ENCODE data around the gene FGR.

The FGR gene

DNA sequence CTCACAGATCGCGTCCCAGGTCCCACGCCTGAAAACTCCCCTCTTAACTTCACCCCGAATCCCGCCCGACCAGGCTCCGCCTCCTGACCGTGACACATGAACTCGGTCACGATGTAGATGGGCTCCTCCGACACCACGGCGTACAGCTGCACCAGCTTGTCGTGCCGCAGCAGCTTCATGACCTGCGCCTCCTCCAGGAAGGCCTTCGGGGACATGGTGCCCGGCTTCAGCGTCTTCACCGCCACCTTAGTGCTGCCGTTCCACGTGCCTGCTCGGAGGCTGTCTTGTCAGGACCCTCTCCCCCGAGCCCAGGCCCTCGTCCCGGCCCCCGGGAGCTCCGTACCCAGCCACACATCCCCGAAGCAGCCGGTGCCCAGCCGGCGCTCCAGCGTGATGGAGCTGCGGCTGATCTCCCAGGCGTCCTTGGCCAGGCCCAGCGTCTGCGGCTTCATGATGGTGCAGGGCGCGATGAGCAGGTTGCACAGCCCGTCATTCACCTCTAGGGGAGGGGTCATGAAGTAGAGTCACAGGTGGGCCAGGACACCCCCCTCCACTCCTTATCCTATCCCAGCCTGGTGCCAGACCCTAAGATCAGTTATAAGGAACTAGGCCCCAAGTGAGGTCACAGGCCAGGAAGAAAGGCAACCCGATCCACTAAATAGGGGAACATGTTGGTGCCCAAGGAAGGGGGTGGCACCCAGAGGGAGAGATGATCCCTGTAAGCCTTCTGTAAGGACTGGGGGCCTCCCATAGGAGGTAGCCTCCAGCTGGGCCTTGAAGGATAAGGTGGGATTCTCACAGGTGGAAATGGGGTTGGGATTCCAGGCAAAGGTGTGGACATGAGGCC is 19.4 kb downstream of the FGR start:
- no peak for DNase-seq

DNA sequence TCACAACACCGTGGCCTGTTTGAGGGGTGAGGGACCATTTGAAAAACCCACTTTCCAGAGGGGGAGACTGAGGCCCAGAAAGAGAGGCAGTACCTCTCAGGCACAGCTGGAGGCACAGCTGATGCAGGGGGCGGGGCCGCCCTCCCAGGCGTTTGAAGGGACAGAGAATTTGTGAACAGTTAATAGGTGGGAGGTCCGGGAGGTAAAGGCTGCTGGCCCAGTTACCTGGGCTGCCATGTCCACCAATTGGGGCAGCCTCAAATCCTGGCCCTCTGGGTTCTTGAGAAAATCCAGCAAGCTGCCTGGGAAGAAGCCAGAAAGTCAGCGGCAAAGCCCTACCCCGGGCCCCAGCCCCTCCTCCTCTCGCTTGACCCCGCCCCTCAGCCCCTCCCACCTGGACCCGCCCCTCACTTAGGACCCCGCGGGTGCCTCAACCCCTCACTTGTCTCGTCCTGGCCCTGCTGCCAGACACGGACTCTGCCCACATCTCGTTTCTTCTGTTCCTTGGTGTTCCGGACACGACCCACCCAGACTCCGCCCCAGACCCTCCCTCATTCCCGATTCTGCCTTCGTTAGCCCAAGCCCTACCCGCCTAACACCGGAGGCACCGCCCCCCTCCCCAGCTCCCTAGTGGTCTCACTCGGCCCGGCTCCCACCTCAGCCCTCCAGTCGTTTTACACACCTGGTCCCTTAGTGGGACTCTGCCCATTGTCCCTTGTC is 20.2 kb downstream of the FGR start:
- DNase-seq = no peak

- no peak for DNase-seq
Measured at GRCh38 chr1:27614043-27614624, 20.9 kb downstream of the FGR start.

- DNase-seq = no peak
Measured at GRCh38 chr1:27612718-27613117, 22.3 kb downstream of the FGR start.

- DNase-seq = no peak
Measured at GRCh38 chr1:27611450-27611849, 23.5 kb downstream of the FGR start.

DNA sequence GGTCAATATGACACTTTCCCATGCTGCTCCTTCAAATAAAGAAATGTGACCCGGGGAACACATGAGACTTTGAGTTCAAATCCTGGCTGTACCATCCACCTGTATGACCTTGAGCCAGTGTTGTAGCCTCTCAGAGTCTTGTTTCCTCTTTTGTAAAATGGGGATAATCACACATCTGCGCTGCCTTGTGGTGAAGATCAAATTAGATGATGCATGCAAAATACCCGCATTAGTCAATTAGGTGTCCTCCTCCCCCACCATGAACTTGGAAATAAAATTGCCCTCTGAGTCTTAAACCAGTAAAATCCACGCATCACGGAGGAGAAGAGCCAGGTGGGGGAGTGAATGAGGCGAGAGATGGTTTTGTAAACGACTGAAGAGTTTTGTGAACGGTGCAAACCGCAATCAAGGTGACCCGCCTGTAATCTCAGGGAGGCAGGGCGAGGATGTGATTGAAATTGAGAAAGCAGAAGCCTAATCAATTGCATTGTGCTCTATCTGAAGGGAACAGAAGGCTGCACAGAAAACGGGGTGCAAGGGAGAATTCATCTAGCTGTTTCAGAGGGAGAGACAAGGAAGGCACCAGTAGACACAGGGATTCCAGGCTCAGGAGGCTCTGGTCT is 25.3 kb downstream of the FGR start:
- DNase-seq = no peak

GRCh38 chr1:27609210-27609555 is 25.8 kb downstream of the FGR start:
- DNase-seq = peak; percentile 68

DNA sequence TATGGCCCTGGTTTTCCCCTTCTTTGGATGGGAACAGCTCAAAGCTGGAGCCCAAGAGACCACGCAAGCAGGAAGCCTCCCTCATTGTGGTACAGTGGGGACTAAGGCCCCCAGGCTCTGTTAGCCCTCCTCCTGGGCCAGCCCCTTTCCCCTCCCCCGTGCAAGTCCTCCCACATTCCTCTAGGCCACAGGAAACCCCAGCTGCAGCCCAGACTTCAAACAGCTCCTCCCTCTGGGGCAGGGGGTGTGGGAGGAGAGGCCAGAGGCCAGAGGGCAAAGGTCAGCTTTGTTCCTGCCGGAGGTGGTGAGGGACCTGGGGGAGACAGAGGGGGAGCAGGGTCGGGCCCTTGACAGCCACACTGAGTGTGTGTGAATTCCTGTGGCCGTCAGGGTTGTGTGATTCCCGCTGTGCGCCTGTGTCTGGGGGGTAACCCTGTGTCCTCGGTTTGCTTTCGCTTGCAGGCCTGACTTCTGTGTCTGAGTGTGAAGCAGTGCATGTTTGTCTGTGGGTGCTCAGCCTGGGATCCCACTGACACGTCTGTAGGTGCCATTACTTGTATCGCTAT is 27.7 kb downstream of the FGR start:
- DNase-seq = no peak

DNA sequence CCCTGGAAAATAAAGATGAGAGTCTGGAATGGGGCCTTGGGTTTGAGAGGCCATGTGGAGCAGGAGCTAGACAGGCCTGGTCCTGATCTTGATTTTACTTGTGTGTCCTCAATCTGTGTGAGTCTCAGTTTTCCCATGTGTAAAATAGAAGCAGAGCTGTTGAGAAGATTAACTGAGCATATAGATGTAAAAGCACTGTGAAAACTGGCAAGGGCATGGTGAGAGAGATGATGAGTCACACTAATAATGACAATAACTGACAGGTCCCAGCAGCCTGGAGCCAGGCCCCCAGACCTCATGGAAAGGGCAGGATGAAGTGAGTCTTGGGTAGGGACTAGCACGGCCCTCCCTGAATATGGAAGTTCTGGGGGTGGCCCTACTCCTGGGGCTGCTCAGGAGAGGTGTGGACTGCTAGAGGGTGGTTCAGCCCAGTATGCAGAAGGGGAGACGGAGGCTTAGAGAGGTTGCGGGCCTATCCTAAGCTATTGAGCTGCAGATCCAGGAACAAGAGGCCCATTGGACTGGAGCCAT is 28.2 kb downstream of the FGR start:
- peak; percentile 47 for DNase-seq

DNA sequence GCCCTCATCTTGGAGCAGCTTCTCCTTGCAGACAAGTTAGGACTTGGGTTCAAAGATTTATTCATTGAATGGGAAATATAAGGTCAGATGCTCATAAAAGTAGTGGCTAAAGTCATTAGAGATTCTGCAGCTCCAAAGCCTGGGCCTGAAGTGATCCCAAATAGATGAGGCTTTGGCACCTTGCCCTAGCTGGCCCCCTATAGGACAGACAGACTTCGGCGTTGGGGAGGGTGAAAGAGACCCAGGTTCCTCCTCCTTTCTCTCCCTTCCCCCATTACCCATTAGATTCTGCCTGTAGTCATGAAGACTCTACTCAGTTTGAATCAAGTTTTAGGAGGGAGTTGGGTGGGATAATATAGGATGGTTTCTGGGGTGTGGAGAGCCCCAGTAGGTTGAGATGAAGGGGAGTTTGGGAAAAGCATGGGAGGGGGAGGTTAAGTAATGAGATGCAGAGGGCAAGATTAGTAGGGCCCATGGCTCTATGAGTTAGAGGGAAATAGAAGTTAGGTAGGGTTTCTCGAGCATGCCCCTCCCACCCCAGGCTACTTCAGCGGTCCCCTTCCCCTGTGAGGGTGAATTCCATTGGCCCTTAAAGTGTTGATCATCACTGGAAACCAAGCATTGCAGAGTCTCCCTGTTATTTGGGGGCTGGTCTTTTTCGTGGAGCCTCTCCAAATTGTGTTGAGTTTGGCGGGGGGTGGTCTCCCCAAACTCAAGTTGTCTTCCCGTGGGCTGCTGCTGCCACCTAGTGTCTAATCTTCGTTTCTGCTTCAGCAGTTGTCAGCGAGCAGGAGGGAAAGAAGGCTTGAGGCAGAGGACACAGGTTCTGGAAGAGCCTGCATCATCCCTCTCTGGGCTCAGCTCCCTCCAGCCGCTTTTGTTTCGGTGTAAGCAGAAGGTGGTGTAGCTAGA is 28.9 kb downstream of the FGR start:
- peak; percentile 68 for DNase-seq

GRCh38 chr1:27605300-27605766 is 29.7 kb downstream of the FGR start:
- no peak for DNase-seq

DNA sequence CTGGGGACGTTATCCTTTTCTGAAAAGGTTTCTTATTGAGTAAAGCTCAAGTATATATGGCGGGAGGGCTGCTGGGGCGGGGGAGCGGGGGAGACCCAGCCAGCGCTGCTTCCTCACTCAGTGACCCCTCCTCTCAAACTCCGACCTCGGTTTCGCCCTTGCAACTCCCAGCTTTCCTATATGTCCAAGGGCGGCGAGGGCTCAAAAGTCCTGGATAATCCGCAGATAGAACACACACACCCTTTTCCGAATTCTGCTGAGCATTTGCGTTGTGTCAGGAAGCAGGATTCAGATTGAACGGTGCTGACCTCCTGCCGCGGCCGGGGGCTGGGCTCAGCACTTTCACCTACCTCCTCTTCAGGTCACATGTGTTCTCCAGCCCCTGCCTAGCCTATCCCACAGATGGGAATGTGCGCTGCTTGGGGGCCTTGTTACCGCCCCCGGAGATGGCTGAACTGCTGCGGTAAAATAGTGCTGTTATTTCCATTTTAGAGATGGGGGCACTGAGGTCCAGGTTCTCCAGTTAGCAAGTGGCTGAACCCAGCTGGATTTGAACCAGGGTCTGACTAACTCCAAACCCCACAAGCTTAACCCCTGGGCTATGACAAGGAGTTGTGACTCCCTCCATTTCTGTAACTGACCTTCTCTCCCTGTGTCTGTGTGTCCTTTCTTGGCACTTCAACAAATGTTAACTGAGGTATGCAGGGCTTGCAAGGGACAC is 30.2 kb downstream of the FGR start:
- no peak for DNase-seq

DNA sequence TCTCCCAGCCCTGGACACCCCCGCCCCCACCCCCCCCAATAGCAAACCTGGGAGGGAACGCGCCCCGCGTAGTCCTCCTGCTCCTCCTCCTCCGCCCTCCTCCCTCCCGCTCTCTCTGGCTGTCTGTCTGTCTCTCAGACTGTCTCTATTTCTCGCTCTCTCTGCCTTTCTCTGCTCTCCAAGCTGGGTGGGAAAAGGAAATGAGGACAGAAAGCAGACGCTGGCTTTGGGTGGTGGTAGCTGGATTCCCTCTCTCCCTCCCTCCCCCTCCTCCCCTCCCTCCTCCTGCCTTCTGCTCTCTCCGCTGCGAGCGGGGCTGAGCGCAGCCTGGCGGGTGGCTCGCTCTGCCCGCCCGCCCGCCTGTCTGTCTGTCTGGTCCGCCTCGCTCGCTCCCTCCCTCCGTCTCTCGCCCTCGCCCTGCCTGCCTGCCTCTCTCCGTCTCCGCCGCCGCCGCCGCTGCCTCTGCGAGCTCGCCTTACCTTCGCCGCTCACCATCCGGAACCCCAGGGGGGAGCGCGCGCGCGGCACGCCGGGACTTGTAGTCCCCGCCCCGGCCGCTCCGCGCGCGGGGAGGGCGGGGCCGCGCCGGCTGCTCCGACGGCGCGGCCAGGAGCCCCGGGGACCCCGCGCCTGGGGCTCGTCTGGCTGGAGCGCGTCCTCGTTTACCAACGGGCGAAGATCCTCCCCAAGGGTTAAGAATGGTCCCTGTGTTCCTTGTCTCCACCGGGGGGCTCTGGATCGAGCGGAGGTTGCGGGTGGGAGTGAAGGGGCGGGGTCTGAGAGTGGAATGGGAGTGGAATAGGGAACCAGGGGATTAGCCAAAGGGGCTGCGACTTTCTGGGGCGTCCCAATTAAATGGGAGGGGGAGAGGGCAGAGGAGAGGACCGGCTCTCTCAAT is 31.1 kb downstream of the FGR start, which contains the start of gene AHDC1:
Gene AHDC1 (minus strand): TSS at position 464 of the 898 bp plus-strand sequence. CDS start 52,029 bp downstream, outside the sequence.
- peak; percentile 91 for DNase-seq

GRCh38 chr1:27603309-27603680 is 31.7 kb downstream of the FGR start:
- no peak for DNase-seq

- no peak for DNase-seq
Measured at GRCh38 chr1:27602462-27603308, 32.3 kb downstream of the FGR start.

GRCh38 chr1:27601771-27602461 is 33.1 kb downstream of the FGR start:
- no peak for DNase-seq

- DNase-seq = no peak
Measured at GRCh38 chr1:27601321-27601770, 33.6 kb downstream of the FGR start.

Measured in suppressor macrophage treated with lipopolysaccharide for 4 hours (primary cell).